SK-N-SH (cell line): ENCODE results near the gene UBA5.

Source experiments
- ELF1 ChIP-seq: IDR thresholded peaks from 2 replicates; pipeline ENCODE4 v1.4.0; 2012
- JUND ChIP-seq: IDR thresholded peaks from 2 replicates; pipeline ENCODE4 v1.4.0; 2012
- NRF1 ChIP-seq: IDR thresholded peaks from 2 replicates; pipeline ENCODE4 v1.6.1; 2012; ENCODE audit warnings: low read depth, mild to moderate bottlenecking, low read length
- POLR2AphosphoS5 ChIP-seq: IDR thresholded peaks from 2 replicates; pipeline ENCODE4 v1.6.1; 2012; ENCODE audit warnings: low read depth, low read length
- RCOR1 ChIP-seq: fragments of 150-350 bp; IDR thresholded peaks from 2 replicates; pipeline ENCODE4 v1.6.1; 2017; ENCODE audit warnings: antibody characterized with exemption, low read length
- TF ChIP-seq, protein P1 (sequence below): fragments of 200-600 bp; sonication (generic); IDR thresholded peaks from 2 replicates; pipeline ENCODE4 v1.6.1; 2017; ENCODE audit warnings: antibody characterized with exemption, mild to moderate bottlenecking, moderate library complexity
- TF ChIP-seq, protein P2 (sequence below): IDR thresholded peaks from 2 replicates; pipeline ENCODE4 v1.4.0; 2012; ENCODE audit warnings: low read depth, borderline replicate concordance

DNA sequence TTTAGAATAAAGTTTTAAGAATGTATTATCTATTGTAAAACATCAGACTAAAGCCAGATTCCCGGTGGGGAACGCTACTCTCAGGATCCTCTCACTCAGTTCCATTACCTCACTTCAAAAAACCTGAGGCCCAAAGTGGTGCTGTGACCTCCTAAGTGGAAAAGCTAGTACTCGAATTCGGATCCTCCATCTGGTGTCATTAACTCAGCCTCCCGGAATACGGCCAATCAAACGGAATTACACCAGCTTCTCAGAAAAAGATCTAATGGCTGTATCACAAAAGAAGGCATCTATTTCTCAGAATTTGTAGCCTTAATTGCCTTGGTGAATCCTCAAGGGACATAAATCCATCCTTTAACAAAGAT lies 1.1 kb upstream of the UBA5 start:
- no peak for TF ChIP-seq ELF1
- TF ChIP-seq, protein P1, sequence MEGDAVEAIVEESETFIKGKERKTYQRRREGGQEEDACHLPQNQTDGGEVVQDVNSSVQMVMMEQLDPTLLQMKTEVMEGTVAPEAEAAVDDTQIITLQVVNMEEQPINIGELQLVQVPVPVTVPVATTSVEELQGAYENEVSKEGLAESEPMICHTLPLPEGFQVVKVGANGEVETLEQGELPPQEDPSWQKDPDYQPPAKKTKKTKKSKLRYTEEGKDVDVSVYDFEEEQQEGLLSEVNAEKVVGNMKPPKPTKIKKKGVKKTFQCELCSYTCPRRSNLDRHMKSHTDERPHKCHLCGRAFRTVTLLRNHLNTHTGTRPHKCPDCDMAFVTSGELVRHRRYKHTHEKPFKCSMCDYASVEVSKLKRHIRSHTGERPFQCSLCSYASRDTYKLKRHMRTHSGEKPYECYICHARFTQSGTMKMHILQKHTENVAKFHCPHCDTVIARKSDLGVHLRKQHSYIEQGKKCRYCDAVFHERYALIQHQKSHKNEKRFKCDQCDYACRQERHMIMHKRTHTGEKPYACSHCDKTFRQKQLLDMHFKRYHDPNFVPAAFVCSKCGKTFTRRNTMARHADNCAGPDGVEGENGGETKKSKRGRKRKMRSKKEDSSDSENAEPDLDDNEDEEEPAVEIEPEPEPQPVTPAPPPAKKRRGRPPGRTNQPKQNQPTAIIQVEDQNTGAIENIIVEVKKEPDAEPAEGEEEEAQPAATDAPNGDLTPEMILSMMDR: no peak
- no peak for TF ChIP-seq POLR2AphosphoS5
- TF ChIP-seq RCOR1: no peak
- no peak for TF ChIP-seq JUND
- TF ChIP-seq NRF1: no peak
- TF ChIP-seq, protein P2, sequence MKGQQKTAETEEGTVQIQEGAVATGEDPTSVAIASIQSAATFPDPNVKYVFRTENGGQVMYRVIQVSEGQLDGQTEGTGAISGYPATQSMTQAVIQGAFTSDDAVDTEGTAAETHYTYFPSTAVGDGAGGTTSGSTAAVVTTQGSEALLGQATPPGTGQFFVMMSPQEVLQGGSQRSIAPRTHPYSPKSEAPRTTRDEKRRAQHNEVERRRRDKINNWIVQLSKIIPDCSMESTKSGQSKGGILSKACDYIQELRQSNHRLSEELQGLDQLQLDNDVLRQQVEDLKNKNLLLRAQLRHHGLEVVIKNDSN: no peak
